Natural killer cell treated with Interleukin-12 subunit alpha and Interleukin-12 subunit beta and Interleukin-15 and Interleukin-18, amount 100 ng/mL, for 72 hours (primary cell): ENCODE data around the gene FANCG. TPM values are rescaled to one million over a fixed set of nuclear protein-coding genes. Genes with fewer than 3 reads are reported as not detected.

Source experiments
- ATAC-seq, 2 donors: fragments of 150-1000 bp; cut with Tn5 transposase in 1 of 2; sonication (Bioruptor Pico), chemical (Tn5 transposase) in 1 of 2; 2 replicates each; pipeline ENCODE4 v1.10.0; 2021
- DNase-seq: peaks from one replicate; pipeline ENCODE4 v3.0.0; 2022; ENCODE audit warnings: low spot score
- H3K27ac Mint-ChIP-seq, 2 donors: 1 replicate in 1 of 2; 2 replicates in 1 of 2; pipeline ENCODE4 v1.8.0; 2022; ENCODE audit warnings: mixed read lengths in 2 of 2, mild to moderate bottlenecking in 1 of 2, moderate library complexity in 1 of 2
- H3K27me3 Mint-ChIP-seq, 2 donors: 1 replicate in 1 of 2; 2 replicates in 1 of 2; pipeline ENCODE4 v1.8.0; 2022; ENCODE audit warnings: mixed read lengths in 2 of 2
- H3K36me3 Mint-ChIP-seq: one replicate; pipeline ENCODE4 v1.8.0; 2022; ENCODE audit warnings: mixed read lengths
- H3K4me1 Mint-ChIP-seq, 2 donors: 1 replicate in 1 of 2; 2 replicates in 1 of 2; pipeline ENCODE4 v1.8.0; 2022; ENCODE audit warnings: low read depth in 2 of 2, mixed read lengths in 2 of 2, mild to moderate bottlenecking in 1 of 2
- H3K4me3 Mint-ChIP-seq: one replicate; pipeline ENCODE4 v1.8.0; 2022; ENCODE audit warnings: mixed read lengths
- H3K9me3 Mint-ChIP-seq: 2 replicates; pipeline ENCODE4 v1.8.0; 2022; ENCODE audit warnings: mixed read lengths
- total RNA-seq, 2 donors: library from RNA; stranded (reverse); gene quantifications; one replicate each; pipeline ENCODE4 v1.2.3, GENCODE V29; 2022

The FANCG gene
- total RNA-seq, 2 donors from 2014 or later: 74.9 to 185 TPM

DNA sequence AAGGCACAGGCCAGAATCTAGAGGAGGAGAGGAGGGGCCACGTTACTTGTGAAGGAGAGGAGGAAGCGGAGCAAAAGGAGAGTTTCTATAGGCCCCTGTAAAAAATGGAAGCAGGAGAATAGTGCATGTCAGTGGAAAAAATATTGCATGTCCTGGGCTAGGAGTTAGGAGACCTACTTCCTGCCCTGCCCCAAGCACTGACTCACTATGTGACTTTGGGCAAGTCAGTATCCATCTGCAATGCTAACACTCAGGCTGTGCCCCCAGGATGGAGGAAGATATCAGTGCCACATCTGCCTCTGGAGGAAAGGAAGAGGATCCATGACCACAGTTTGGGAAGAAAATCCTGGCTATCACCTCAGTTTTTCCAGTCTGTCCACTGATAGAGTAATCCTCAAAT lies 9.7 kb upstream of the FANCG start:
- DNase-seq: no peak
- Mint-ChIP-seq H3K4me3 (no peak overlapping the region), H3K36me3 (peaks cover 19% of the 10 kb centered on the region), H3K27me3 (no peaks in the 10 kb centered on the region), H3K27ac (no peak overlapping the region), H3K9me3 (no peaks in the 10 kb centered on the region), H3K4me1 (peaks cover 8 to 14% of the 10 kb centered on the region in 2 donors)
- no peak for ATAC-seq

DNA sequence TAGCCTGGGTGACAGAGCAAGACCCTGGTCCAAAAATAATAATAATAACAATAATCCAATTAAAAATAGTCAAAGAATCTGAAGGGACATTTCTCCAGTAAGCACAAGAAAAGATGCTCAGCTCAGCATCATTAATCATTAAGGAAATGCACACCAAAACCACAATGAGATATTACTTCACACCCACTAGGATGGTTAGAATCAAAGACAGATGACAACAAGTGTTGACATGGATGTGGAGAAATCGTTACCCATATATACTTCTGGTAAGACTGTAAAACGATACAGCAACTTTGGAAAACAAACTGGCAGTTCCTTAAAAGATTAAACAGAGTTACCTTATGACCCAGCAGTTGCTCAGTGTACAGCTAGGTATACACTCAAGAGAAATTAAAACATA lies 5.3 kb upstream of the FANCG start:
- H3K27ac Mint-ChIP-seq: no peak overlapping the region

DNA sequence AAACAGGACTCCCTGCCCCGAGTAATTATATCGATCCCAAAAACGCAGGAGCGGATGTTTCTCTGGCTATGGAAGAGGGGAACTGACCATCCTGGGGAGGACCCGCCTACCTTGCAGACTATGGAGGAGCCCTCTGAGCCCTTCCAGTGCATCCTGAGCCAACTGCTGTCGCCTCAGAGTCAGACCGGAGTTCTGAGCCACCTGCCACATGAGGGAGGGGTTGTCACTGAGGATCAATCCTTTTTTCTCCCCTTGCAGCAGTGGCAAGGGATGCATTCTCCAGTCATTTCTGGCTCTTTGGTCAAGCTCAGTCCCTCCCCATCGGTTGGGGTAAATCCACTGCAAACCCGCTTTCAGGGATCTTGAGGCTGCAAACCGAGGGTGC lies 709 bp downstream of the FANCG start:
- Mint-ChIP-seq H3K27ac (peak overlapping the region; percentile 96 to 97), H3K36me3 (peaks cover 10% of the 10 kb centered on the region), H3K9me3 (no peaks in the 10 kb centered on the region), H3K4me1 (peaks cover 32 to 33% of the 10 kb centered on the region in 2 donors), H3K27me3 (no peaks in the 10 kb centered on the region), H3K4me3 (peak overlapping the region; percentile 99)
- no peak for ATAC-seq
- no peak for DNase-seq

More for the DNA sequence above, 5.3 kb upstream of the FANCG start:
- H3K9me3 Mint-ChIP-seq: no peaks in the 10 kb centered on the region
- H3K36me3 Mint-ChIP-seq: peaks cover 12% of the 10 kb centered on the region
- DNase-seq (no peak), ATAC-seq (peak; percentile 57 to 66)
- H3K27me3 Mint-ChIP-seq: no peaks in the 10 kb centered on the region
- peaks cover 8 to 9% of the 10 kb centered on the region in 2 donors for H3K4me1 Mint-ChIP-seq
- H3K4me3 Mint-ChIP-seq: no peak overlapping the region

DNA sequence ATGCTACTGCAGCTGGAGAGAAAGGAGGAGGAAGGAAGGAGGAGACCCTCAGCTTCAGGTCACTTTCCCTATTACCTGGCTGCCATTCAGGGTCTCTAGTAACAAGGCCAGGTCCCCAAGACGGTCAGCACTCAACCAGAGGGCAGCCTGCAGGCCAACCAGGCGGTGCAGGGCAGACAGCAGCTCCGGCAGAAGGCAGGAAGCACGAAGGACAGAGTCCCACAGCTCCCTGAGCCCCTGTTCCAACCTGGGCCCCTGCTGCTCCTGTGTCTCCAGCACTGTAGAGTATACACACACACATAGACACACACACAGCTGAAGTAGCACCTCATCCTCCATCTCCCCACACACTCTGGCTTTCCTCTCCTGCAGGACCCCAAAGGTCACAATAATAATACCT lies 1.7 kb downstream of the FANCG start:
- Mint-ChIP-seq H3K9me3 (no peaks in the 10 kb centered on the region), H3K4me3 (peak overlapping the region; percentile 99), H3K4me1 (peaks cover 40 to 42% of the 10 kb centered on the region in 2 donors), H3K36me3 (peaks cover 15% of the 10 kb centered on the region), H3K27ac (peak overlapping the region; percentile 96 to 97), H3K27me3 (no peaks in the 10 kb centered on the region)
- DNase-seq (no peak), ATAC-seq (no peak)

DNA sequence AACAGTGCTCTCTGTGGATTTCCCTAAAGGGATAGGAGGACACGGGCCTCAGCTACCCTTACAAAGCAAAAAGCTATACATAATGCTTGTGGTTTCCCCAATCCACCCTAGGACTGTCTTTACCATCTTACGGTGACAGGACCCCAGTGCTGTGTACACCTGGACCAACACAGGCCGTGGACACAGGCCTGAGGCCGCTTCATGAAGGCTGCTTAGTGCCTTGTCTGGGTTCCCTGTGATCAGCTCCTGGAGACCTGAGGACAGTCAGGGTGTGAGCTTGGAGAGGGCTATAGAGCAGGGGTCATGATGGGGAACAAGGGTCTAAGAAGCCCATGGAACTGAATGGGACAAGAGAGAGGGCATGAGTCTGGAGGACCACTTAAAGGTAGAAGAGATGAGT lies 2.9 kb downstream of the FANCG start:
- Mint-ChIP-seq H3K4me1 (peaks cover 45 to 47% of the 10 kb centered on the region in 2 donors), H3K27ac (no peak overlapping the region), H3K36me3 (peaks cover 15% of the 10 kb centered on the region), H3K9me3 (no peaks in the 10 kb centered on the region), H3K27me3 (no peaks in the 10 kb centered on the region), H3K4me3 (peak overlapping the region; percentile 99)
- ATAC-seq (no peak), DNase-seq (no peak)

DNA sequence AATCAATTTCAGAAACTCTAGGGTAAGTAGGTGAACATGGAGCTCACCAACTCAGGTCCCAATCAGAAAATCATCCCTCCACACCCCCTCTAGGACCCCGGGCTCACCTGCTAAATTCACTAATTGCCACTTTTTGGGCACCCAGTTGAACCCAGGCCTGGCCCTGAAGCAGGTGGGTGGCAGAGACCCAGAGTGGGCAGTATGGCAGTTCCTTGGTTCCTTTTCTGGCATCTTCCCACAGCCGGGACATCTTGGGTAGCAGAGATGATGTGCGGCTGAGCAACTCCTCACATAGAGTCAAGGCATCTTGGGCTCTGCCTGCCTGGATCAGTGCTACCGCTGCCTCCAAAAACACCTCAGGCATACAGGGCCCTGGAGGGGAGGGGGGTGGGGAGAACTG lies 4.4 kb downstream of the FANCG start:
- H3K4me1 Mint-ChIP-seq: peaks cover 52 to 54% of the 10 kb centered on the region in 2 donors
- no peak overlapping the region for H3K27ac Mint-ChIP-seq

DNA sequence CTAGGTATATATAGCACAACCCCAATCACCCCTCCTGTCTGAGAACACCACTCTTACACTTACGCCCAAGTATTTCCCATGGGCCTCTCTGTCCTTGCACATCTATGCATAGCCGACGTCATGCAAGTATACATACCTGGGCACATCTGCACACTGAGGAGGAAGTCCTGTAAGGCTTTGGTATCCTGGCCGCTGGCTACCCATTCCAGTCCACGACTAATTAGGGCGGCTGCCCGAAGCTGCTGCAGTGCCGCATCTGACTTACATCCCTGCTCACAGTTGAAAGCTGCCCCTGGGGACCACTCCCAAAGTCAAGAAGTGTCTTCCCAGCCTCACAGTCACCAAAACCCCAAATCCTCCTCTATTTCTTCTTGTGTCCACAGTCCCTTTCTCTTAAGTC lies 5.0 kb downstream of the FANCG start:
- no peak for DNase-seq
- no peaks in the 10 kb centered on the region for H3K27me3 Mint-ChIP-seq
- H3K4me1 Mint-ChIP-seq: peaks cover 52 to 55% of the 10 kb centered on the region in 2 donors
- H3K27ac Mint-ChIP-seq: no peak overlapping the region
- H3K4me3 Mint-ChIP-seq: no peak overlapping the region
- H3K9me3 Mint-ChIP-seq: no peaks in the 10 kb centered on the region
- peaks cover 31% of the 10 kb centered on the region for H3K36me3 Mint-ChIP-seq
- no peak for ATAC-seq

More for the DNA sequence above, 4.4 kb downstream of the FANCG start:
- Mint-ChIP-seq H3K36me3 (peaks cover 27% of the 10 kb centered on the region), H3K4me3 (no peak overlapping the region), H3K27me3 (no peaks in the 10 kb centered on the region), H3K9me3 (no peaks in the 10 kb centered on the region)
- DNase-seq (no peak), ATAC-seq (no peak)

DNA sequence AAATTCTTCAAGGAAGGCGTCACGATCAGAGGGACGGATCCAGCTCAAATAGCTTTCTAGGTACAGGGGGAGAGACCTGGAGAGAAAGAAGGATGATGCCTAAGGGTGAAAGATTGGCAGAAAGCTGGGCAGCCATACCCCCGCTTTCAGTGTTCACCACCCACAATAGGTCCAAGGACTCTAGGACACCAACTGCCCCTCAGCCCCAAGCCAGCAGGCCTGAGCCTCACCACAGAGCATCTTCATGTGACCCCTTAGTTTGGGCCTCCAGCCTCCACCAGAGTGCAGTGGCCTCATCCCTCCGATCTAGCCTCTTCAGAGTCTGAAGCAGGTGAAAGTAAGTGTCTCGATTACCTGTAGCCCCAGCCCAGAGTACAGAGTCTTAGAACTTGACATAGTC lies 5.6 kb downstream of the FANCG start:
- H3K4me3 Mint-ChIP-seq: peak overlapping the region; percentile 94
- H3K36me3 Mint-ChIP-seq: peaks cover 31% of the 10 kb centered on the region
- H3K27ac Mint-ChIP-seq: peak overlapping the region in 1 of 2 donors; percentile 96
- no peaks in the 10 kb centered on the region for H3K27me3 Mint-ChIP-seq
- ATAC-seq: no peak
- peaks cover 53 to 60% of the 10 kb centered on the region in 2 donors for H3K4me1 Mint-ChIP-seq
- DNase-seq: no peak
- no peaks in the 10 kb centered on the region for H3K9me3 Mint-ChIP-seq

DNA sequence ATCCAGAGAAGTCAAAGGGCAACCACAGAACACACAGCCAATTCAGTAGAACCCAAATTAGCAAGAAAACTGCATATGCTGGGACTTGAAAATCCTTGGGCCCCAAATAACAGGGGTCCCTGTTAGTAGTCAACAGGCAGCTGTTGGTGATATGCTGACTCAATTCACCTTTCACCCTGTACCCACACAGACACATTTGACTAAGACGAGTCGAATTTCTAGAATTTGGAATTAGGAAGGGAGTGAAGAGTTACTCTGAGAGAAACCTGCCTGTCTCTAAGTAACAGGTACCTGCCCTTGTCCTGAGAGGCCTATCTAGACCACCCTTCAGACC lies 6.5 kb downstream of the FANCG start:
- no peak for DNase-seq
- Mint-ChIP-seq H3K9me3 (no peaks in the 10 kb centered on the region), H3K27me3 (no peaks in the 10 kb centered on the region), H3K4me3 (peak overlapping the region; percentile 94), H3K36me3 (peaks cover 30% of the 10 kb centered on the region), H3K27ac (peak overlapping the region; percentile 91 to 96), H3K4me1 (peaks cover 54 to 60% of the 10 kb centered on the region in 2 donors)
- ATAC-seq: peak in 1 of 2 donors; percentile 14

DNA sequence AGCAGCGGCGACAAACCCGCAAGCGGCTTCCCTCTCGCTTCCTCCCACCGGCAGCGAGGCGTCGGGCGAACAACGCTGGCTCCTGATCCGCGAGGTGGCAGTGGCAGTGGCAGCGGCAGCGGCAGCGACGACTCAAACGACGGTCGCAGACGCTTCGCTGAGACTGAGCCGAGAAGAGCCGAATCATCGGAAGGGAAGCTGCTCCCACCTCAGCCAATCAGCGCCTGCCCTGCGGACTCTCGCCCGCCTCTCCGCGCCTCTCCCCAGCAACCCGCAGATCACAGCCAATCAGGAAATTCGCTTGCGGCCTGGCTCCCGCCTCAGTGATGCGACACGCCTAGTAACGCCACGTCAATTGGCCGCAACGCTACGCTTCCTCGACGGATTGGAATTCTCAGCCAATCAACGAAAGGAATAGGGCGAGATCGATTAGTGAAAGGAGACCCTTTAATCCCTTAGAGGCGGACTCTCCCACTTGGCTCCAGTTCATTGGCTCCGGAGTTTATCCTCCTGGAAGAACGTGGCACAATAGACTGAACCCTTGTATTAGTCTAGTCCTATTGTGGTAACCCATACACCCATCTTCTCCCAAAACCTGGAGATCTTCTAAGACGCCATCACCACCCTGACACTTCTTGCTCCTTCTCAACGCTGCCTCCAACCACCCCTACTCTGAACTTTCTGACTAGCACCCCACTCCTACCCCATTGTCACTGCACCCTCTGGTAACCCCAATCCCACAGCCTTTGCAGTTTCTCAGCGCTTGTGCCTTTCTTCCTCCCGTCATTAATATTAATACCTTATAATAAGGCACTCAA lies 7.1 kb downstream of the FANCG start, which contains the start of gene VCP:
TSS of gene VCP (minus strand) at position 165 of the 818 bp plus-strand sequence. CDS start 272 bp downstream, outside the sequence.
- H3K36me3 Mint-ChIP-seq: peaks cover 35% of the 10 kb centered on the region

DNA sequence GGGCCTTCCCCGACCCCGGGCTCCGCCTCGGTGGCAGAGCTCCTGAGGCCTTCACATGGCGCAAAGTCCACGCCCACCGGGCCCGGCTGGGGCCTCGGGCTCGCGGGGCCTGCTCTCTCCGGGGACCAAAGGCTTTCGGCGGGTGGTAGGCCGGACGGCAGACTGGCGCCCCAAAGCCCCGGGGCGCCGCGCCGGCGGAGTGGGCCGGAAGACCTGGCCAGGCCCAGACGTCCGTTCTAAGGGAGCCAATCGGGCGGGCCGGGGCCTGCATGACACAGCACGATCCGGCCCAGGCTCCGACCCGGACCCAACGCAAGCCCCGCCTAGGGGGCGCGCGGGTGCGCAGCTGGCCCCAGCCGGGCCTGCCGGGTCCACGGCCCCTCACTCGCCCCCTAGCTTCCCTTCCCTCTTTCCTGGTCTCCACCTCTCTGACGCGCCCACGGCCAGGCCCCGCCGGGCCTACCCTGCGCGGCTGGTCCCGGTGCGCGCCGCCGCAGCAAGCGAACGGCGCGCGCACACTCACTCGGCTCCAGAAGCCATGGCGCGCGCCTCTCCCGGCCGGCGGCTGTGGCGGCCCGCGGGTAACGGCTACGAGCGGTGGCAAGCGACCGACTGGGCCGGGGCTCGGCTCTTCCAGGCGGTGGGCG lies 7.8 kb downstream of the FANCG start:
- ATAC-seq (peak; percentile 84 to 86), DNase-seq (peak; percentile 87)
- Mint-ChIP-seq H3K4me3 (peak overlapping the region; percentile 94), H3K27me3 (no peaks in the 10 kb centered on the region), H3K9me3 (no peaks in the 10 kb centered on the region), H3K36me3 (peaks cover 40% of the 10 kb centered on the region), H3K4me1 (peaks cover 55 to 59% of the 10 kb centered on the region in 2 donors), H3K27ac (peak overlapping the region; percentile 93 to 96)

More for the DNA sequence above, 7.1 kb downstream of the FANCG start, which contains the start of gene VCP:
- Mint-ChIP-seq H3K27me3 (no peaks in the 10 kb centered on the region), H3K4me1 (peaks cover 54 to 60% of the 10 kb centered on the region in 2 donors), H3K27ac (peak within 1 kb of the TSS; percentile 93 to 96), H3K4me3 (peak within 1 kb of the TSS; percentile 94), H3K9me3 (no peaks in the 10 kb centered on the region)
- ATAC-seq: peak; percentile 93 to 95
- peak; percentile 98 for DNase-seq

DNA sequence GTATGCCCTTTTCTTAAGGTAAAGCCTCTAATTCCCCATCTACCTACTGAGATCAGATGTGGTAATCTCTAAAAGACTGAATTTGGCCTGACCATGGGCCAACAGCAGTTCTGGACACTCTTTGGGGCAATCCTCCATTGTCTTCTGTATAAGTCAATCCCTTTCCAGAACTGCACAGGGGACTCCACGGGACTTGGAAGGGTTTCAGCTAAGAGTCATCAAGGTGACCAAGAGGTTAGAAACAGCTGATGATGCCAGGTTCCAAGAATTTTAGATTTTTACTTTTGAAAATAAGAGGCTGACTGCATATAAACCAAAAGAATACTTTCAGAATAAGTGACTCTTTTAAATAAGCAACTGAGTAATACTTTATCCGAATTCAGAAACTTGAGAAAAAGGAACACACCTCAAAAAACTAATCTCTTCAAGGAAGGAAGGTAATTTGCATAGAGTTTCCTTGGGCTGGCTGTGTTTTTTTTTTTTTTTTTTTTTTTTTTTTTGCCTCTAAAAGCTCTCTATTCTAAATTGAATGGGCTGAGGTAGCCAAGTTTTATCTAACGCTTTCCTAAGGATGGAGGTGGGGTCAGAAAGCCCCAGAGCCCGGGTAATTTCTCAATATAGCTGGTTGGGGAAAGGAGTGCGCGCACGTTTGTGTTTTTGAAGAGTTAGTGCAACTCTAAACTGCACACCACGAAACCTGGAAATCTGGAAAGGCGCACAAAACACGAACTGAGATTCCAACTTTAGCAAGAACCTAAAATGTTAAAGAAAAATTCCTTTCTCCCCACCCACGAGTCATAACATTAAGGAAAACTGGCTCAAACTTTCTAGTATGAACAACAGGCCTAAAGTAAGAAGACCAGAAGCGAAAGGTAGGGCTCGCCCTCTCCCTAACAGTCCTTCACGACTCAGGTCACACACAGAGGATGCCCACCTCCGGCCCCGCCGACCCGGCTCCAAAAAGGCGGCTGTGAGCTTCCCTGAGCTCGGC lies 8.6 kb downstream of the FANCG start:
- DNase-seq: no peak
- peak overlapping the region; percentile 94 for H3K4me3 Mint-ChIP-seq
- H3K27ac Mint-ChIP-seq: peak overlapping the region; percentile 93 to 96
- H3K36me3 Mint-ChIP-seq: peaks cover 42% of the 10 kb centered on the region
- H3K27me3 Mint-ChIP-seq: no peaks in the 10 kb centered on the region
- H3K9me3 Mint-ChIP-seq: no peaks in the 10 kb centered on the region
- peaks cover 56 to 58% of the 10 kb centered on the region in 2 donors for H3K4me1 Mint-ChIP-seq
- ATAC-seq: no peak

DNA sequence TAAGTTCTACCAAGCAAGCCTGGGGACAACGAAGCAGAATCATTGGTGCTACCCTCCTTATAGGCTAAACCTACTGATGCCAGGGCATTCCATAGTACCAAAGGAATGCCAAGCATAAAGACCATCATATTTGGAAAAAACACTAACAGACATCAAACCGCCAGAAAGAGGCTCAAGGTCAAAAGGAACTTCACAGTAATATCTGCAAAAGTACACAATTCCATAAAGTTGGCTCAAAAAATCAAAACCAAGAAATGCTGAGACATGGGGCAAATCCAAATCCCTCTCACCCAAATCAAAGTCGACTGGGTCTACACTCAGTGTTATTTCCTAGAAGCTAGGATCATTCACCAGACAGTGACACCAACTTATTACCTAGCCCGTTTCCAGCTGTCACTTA lies 10.7 kb downstream of the FANCG start:
- DNase-seq (no peak), ATAC-seq (no peak)
- Mint-ChIP-seq H3K4me1 (peaks cover 53 to 56% of the 10 kb centered on the region in 2 donors), H3K4me3 (peak overlapping the region; percentile 94), H3K9me3 (no peaks in the 10 kb centered on the region), H3K27me3 (no peaks in the 10 kb centered on the region), H3K36me3 (peaks cover 43% of the 10 kb centered on the region), H3K27ac (peak overlapping the region; percentile 93 to 96)
